HG03460 (cell line): ENCODE data around the gene ITGA7.

Experiments
- ATAC-seq: cut with Tn5 transposase; IDR thresholded peaks from one replicate; pipeline ENCODE4 v1.9.1; 2021; ENCODE audit not compliant: unreplicated experiment

Gene ITGA7, protein sequence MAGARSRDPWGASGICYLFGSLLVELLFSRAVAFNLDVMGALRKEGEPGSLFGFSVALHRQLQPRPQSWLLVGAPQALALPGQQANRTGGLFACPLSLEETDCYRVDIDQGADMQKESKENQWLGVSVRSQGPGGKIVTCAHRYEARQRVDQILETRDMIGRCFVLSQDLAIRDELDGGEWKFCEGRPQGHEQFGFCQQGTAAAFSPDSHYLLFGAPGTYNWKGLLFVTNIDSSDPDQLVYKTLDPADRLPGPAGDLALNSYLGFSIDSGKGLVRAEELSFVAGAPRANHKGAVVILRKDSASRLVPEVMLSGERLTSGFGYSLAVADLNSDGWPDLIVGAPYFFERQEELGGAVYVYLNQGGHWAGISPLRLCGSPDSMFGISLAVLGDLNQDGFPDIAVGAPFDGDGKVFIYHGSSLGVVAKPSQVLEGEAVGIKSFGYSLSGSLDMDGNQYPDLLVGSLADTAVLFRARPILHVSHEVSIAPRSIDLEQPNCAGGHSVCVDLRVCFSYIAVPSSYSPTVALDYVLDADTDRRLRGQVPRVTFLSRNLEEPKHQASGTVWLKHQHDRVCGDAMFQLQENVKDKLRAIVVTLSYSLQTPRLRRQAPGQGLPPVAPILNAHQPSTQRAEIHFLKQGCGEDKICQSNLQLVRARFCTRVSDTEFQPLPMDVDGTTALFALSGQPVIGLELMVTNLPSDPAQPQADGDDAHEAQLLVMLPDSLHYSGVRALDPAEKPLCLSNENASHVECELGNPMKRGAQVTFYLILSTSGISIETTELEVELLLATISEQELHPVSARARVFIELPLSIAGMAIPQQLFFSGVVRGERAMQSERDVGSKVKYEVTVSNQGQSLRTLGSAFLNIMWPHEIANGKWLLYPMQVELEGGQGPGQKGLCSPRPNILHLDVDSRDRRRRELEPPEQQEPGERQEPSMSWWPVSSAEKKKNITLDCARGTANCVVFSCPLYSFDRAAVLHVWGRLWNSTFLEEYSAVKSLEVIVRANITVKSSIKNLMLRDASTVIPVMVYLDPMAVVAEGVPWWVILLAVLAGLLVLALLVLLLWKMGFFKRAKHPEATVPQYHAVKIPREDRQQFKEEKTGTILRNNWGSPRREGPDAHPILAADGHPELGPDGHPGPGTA

DNA sequence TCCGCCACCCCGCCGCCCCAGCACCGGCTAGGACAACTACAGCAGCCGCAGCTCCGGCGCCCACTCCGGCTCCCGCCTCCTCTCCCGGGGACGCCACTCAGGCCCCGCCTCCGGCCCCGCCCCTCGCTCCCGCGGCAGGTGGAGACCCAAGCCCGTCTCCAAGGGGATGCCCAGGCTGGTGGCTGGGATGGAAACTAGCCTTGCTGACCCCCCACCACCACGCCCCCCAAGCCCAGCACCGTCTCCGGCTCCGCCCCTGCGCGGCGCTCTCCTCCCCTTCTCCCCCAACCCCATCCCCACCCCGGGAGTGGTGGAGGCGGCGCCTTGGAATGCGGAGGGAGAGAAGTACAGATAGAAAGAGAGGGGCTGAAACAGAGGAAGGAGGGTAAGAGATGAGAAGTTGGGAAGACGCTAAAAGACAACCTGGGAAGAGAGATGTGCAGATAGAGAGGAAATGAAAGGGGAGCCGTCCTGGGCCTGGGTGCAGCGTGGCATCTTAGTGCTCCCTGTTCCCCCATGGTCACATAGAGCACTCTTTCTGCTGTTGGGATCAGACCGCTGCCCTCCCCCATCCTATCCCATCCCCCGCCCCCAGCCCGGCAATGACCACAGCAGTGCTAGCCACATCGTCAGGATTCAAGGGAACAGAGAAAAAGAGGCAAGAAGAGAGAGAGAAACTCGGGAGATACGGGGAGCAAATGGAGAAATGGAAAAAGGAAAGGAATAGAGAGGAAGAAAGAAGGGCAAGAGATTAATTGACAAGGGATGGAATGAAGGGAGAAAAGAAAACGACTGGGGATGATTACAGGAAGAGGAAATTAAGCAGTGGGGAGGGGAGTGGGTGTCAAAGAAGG is at the start of gene ITGA7:
Gene ITGA7 (minus strand): TSS at position 64 of the 854 bp plus-strand sequence. CDS start 222 bp downstream, outside the sequence.
- peak; percentile 62 for ATAC-seq

- ATAC-seq, result no peak
Observed at GRCh38 chr12:55755246-55755645, 47.5 kb upstream of the ITGA7 start.

DNA sequence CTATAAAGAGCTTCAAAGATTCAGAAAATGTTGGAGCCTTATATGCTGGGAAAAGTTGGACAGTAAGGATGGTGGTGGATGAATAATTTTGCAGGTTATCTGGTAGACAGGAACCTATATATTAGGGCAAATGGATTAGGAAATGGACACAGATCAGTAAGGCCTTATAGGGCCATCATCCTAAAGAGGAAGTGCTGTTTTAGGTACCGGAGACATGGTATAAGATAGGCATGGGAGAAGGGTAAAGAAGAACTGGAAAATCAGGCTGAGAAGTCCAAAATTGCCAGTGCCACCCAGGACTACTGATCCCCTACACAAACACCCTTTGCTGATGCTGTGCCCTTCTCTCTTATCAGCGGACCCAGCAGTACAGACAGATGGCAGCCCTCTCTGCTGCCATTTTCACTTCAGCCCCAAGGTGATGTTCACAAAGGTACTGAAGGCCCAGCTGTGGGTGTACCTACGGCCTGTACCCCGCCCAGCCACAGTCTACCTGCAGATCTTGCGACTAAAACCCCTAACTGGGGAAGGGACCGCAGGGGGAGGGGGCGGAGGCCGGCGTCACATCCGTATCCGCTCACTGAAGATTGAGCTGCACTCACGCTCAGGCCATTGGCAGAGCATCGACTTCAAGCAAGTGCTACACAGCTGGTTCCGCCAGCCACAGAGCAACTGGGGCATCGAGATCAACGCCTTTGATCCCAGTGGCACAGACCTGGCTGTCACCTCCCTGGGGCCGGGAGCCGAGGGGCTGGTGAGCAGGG is 40.7 kb upstream of the ITGA7 start:
- no peak for ATAC-seq

- no peak for ATAC-seq
Observed at GRCh38 chr12:55746913-55747231, 39.2 kb upstream of the ITGA7 start.

DNA sequence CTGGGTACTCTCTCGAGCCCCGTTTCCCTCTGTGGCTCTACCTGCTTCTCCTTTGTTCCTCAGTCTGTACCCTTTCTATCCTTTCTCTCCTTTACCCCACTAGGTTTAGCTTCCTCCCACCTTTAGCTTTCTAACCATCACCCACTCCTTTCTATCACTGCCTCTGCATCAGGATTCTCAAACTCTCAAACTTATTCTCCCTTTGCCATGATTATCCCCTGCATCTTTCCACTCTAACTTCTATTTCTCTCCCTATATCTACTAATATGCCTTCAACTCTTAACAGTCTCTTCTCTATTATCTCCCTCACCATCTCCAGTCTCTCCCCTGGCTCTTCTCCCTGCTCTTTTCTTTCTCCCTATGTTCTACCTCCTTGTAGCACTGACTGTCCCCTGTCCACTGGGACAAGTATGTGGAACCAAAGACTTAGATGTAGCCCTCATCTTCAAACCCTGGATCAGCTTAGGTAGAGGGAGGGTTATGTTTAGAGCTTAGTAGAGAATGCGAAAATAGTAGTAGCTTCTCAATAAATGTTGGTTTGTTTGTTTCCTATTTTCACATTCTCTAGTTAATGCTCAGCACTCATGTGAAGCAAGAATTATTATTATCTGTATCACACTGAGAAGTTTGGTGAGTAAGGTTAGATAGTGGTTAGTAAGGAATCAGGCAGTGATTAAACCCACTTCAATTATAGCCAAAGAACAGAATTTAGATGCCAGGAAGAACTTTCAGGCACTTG is 38.6 kb upstream of the ITGA7 start:
- ATAC-seq, result no peak

DNA sequence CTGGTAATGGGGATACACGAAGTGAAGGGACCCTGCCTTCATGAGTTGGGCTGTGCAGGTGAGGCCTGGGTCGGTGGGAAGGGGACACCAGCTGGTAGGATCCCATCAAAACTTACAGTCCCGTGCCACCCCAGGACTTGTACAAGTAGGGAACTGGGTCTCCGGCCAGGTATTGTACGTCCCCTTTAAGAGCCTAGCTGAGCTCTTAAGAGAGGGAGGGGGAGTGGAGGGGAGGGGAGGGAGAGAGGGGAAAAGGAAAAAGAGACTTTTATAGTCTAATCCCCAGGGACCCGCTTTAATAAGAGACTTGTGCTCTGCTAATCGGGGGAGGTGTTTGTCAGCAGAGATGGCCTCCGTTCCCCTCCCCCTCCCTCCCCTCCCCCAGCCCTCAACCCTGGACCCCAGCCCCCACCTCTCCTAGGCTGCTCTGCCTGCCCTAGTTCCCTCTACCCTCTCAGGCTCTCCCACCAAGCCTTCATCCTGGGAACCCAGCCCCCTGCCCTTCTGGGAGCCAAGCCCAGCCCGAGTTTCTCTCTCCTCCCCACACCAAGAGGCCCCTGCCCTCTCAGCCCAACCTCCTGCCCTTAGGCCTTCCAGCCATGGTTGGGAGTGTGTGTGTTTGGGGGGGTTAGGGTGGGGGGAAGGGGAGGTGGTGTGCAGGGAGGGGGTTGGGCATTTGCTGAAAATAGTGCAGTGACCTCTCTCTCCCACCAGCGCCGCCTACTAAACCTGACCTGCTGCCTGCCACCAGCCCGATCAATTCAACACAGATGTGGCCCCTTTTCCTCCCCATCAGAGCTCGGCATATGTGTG is 37.9 kb upstream of the ITGA7 start:
- no peak for ATAC-seq

- no peak for ATAC-seq
Observed at GRCh38 chr12:55744340-55745030, 36.8 kb upstream of the ITGA7 start.

DNA sequence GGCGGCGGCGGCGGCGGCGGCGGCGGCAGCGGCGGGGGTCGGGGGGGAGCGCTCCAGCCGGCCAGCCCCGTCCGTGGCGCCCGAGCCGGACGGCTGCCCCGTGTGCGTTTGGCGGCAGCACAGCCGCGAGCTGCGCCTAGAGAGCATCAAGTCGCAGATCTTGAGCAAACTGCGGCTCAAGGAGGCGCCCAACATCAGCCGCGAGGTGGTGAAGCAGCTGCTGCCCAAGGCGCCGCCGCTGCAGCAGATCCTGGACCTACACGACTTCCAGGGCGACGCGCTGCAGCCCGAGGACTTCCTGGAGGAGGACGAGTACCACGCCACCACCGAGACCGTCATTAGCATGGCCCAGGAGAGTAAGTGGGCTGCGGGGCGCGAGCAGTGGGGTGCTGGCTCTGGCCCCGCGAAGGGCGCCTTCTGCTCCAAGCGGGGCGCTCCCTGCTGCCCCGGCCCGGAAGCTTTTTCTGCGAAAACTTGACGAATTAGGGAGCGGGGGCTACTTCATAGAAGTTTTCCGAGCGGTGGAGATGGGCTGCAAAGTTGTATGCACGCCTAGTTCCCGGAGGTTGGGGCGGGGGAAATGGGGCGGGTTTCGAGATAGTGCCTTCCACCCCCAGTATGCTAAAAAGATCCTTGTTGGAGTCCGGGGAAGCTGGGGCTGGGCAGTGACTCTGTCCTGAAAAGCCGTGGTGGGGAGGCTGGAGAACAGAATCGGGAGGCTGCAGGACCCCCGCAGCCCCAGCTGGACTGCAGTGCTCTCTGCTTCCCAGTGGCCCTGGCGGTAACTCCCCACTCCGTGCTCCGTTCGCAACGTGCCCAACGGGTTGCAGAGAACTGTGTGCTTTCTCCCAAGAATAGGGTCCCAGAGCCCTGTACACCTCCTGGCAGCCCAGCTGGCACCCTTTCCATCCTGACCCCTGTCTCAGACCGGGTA is 36.0 kb upstream of the ITGA7 start:
- peak; percentile 46 for ATAC-seq

GRCh38 chr12:55742719-55743405 is 35.2 kb upstream of the ITGA7 start, which contains the start of gene GDF11:
Gene GDF11, plus strand, starts transcription at chr12:55743122. Its CDS starts 195 bp downstream, at chr12:55743317.
- ATAC-seq, result peak; percentile 21

DNA sequence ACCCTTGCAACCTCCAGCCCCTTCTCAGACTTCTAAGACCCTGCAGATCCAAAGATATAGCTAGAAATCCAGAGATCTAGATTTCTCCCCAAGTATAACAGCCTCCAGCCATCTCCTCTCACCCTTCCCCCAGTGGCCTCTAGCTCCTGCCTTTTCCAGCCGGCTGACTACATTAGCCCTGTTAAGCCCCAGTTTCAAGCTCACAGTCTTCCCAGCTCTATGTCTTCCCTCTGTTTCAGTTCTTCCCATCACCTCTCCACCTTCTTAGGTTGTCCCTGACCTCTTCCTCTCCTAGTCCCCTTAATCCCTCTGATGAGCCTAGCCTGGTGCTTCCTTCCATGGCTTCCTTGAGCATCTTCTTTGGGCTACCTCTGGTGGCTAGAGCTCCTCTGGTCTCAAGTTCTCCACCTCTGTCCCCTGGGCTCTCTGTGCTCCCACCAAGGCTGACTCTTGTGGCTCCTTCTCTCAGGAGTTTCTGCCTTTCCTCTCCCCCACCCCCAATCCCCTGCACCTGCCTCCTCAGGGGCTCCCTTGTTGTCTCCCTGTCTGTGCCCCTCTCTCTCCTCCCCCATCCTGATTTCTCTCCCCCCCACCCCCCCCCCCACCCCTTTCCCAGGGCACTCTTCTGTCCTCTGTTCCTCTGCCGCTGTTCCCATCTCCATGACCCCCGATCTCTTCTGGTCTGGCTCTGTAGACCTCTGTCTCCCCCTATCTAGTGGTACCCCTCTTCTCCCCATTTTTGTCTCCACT is 34.4 kb upstream of the ITGA7 start:
- no peak for ATAC-seq

GRCh38 chr12:55739025-55739378 is 31.3 kb upstream of the ITGA7 start:
- no peak for ATAC-seq

GRCh38 chr12:55738123-55739024 is 30.7 kb upstream of the ITGA7 start:
- ATAC-seq, result peak; percentile 89

DNA sequence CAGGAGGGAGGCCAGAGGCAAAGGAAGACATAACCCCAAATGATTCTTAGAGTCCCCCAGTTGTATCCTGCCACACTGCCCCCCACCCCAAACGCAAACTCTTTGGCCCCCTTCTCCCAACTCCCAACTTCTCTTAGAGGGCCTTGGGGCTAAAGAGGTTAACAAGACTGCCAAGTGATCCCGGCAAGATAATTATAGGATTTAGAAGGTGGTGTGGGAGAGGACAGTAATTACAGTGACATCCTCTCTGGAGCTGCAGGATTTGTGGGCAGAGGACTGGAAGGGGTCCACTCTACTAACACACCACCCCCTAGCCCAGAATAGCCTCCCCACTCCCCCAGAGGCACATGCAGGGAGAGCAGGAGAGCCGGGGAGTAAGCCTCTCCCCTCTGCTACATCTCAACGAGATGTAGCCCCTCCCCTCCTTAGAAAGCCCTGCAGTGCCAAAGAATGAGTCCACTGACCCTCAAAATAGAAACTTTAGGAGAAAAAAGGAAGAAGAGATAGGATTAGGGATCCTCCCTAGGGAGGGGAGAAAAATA is 29.9 kb upstream of the ITGA7 start:
- ATAC-seq, result peak; percentile 11
